ENCODE data around the gene FNIP1.

Gene FNIP1

GRCh38 chr5:131760793-131761192, 36.0 kb downstream of the FNIP1 start:
- no peak overlapping the region for H3K4me2 ChIP-seq (ENCODE audit: low read depth, low read length)
- peaks cover 97% of the 10 kb centered on the region for H3K79me2 ChIP-seq (ENCODE audit: low read length)
- H3K4me1 ChIP-seq (ENCODE audit: low read length), result peaks cover 38% of the 10 kb centered on the region
- no peak overlapping the region for H3K9ac ChIP-seq (ENCODE audit: low read length)
- H3K9me2 ChIP-seq (replicated peaks; ENCODE audit: insufficient read depth, low read length), result no peaks in the 10 kb centered on the region
- H4K20me1 ChIP-seq (ENCODE audit: insufficient read depth, low read length), result no peaks in the 10 kb centered on the region; the same call in 1 of the 2 replicates
- DNase-seq, result no peak
- H2AFZ ChIP-seq (ENCODE audit: low read length), result no peak overlapping the region
- no peaks in the 10 kb centered on the region for H3K9me3 ChIP-seq (replicated peaks; ENCODE audit: insufficient read depth, low read length)
- H3K4me3 ChIP-seq (ENCODE audit: low read length), result no peak overlapping the region
- H3F3A ChIP-seq (ENCODE audit: insufficient read depth, low read length), result peaks cover 16% of the 10 kb centered on the region
- H3K27me3 ChIP-seq (replicated peaks; ENCODE audit: insufficient read depth, low read length), result no peaks in the 10 kb centered on the region
- TF ChIP-seq CTCF (IDR thresholded peaks at IDR 0.05; ENCODE audit: low read length) (no peak), EZH2 (optimal IDR thresholded peaks at IDR 0.05; ENCODE audit: low read depth, low read length) (no peak), EZH2phosphoT487 (IDR thresholded peaks at IDR 0.05; ENCODE audit: low read length) (no peak)
- no peak overlapping the region for H3K27ac ChIP-seq (ENCODE audit: low read length)
- no peaks in the 10 kb centered on the region; the same call in 1 of the 2 replicates for H3K36me3 ChIP-seq (replicated peaks; ENCODE audit: insufficient read depth, low read length)

GRCh38 chr5:131759704-131760103, 37.1 kb downstream of the FNIP1 start:
- Histone ChIP-seq H3K9me3 (replicated peaks; ENCODE audit: insufficient read depth, low read length) (no peaks in the 10 kb centered on the region), H3K79me2 (ENCODE audit: low read length) (peaks cover 97% of the 10 kb centered on the region), H2AFZ (ENCODE audit: low read length) (no peak overlapping the region), H3K4me1 (ENCODE audit: low read length) (peaks cover 38% of the 10 kb centered on the region), H3K4me2 (ENCODE audit: low read depth, low read length) (peak overlapping the region; percentile 91; the same call in 1 of the 2 replicates), H3F3A (ENCODE audit: insufficient read depth, low read length) (peaks cover 16% of the 10 kb centered on the region), H4K20me1 (ENCODE audit: insufficient read depth, low read length) (no peaks in the 10 kb centered on the region; the same call in 1 of the 2 replicates), H3K9ac (ENCODE audit: low read length) (no peak overlapping the region), H3K27me3 (replicated peaks; ENCODE audit: insufficient read depth, low read length) (no peaks in the 10 kb centered on the region), H3K36me3 (replicated peaks; ENCODE audit: insufficient read depth, low read length) (no peaks in the 10 kb centered on the region), H3K4me3 (ENCODE audit: low read length) (no peak overlapping the region), H3K27ac (ENCODE audit: low read length) (no peak overlapping the region), H3K9me2 (replicated peaks; ENCODE audit: insufficient read depth, low read length) (no peaks in the 10 kb centered on the region)
- no peak for DNase-seq
- TF ChIP-seq EZH2phosphoT487 (IDR thresholded peaks at IDR 0.05; ENCODE audit: low read length), result no peak
- TF ChIP-seq EZH2 (optimal IDR thresholded peaks at IDR 0.05; ENCODE audit: low read depth, low read length), result no peak
- no peak for TF ChIP-seq CTCF (IDR thresholded peaks at IDR 0.05; ENCODE audit: low read length)

- Histone ChIP-seq H4K20me1 (ENCODE audit: insufficient read depth, low read length) (no peaks in the 10 kb centered on the region; the same call in 1 of the 2 replicates), H3K79me2 (ENCODE audit: low read length) (peaks cover 97% of the 10 kb centered on the region), H3K4me2 (ENCODE audit: low read depth, low read length) (peak overlapping the region; percentile 91)
Measured at GRCh38 chr5:131758520-131758900, 38.3 kb downstream of the FNIP1 start.

More at GRCh38 chr5:131758520-131758900, 38.3 kb downstream of the FNIP1 start:
- Histone ChIP-seq H3F3A (ENCODE audit: insufficient read depth, low read length) (peaks cover 16% of the 10 kb centered on the region), H3K9me3 (replicated peaks; ENCODE audit: insufficient read depth, low read length) (no peaks in the 10 kb centered on the region), H3K9ac (ENCODE audit: low read length) (peak overlapping the region; percentile 20; the same call in 1 of the 2 replicates), H3K36me3 (replicated peaks; ENCODE audit: insufficient read depth, low read length) (no peaks in the 10 kb centered on the region), H3K4me1 (ENCODE audit: low read length) (peaks cover 38% of the 10 kb centered on the region), H3K27ac (ENCODE audit: low read length) (peak overlapping the region; percentile 65), H3K9me2 (replicated peaks; ENCODE audit: insufficient read depth, low read length) (no peaks in the 10 kb centered on the region), H2AFZ (ENCODE audit: low read length) (no peak overlapping the region), H3K27me3 (replicated peaks; ENCODE audit: insufficient read depth, low read length) (no peaks in the 10 kb centered on the region), H3K4me3 (ENCODE audit: low read length) (peak overlapping the region; percentile 20; the same call in 1 of the 2 replicates)
- DNase-seq, result peak; percentile 83
- TF ChIP-seq EZH2phosphoT487 (IDR thresholded peaks at IDR 0.05; ENCODE audit: low read length) (no peak), CTCF (IDR thresholded peaks at IDR 0.05; ENCODE audit: low read length) (no peak), EZH2 (optimal IDR thresholded peaks at IDR 0.05; ENCODE audit: low read depth, low read length) (no peak)
